ENCODE data around the gene DNAJA2.

DNA sequence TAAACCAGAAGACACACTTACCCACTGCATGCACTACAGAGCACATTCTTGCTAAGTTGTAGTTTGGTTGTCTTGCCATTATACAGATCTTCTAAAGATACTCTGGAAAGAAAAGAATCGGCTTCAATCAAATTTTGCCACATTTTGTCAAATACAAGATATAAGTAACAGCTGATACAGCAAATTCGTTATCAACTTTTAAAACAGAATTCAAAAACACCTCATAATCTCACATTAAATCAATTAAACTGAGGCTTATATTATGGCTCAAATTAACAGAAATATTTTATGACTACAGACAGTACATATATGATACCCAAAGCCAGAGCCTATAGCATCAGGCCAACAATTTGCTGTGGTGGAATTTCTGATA, 5.4 kb downstream of the DNAJA2 start:
- TF ChIP-seq POLR2A (IDR thresholded peaks at IDR 0.05), result no peak
- TF ChIP-seq, protein P1, sequence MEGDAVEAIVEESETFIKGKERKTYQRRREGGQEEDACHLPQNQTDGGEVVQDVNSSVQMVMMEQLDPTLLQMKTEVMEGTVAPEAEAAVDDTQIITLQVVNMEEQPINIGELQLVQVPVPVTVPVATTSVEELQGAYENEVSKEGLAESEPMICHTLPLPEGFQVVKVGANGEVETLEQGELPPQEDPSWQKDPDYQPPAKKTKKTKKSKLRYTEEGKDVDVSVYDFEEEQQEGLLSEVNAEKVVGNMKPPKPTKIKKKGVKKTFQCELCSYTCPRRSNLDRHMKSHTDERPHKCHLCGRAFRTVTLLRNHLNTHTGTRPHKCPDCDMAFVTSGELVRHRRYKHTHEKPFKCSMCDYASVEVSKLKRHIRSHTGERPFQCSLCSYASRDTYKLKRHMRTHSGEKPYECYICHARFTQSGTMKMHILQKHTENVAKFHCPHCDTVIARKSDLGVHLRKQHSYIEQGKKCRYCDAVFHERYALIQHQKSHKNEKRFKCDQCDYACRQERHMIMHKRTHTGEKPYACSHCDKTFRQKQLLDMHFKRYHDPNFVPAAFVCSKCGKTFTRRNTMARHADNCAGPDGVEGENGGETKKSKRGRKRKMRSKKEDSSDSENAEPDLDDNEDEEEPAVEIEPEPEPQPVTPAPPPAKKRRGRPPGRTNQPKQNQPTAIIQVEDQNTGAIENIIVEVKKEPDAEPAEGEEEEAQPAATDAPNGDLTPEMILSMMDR (IDR thresholded peaks at IDR 0.05), result no peak
